ENCODE results near the gene KCNJ11.

GRCh38 chr11:17414317-17414737 lies 25.9 kb upstream of the KCNJ11 start:
- TF ChIP-seq POLR2A (IDR thresholded peaks at IDR 0.05) (no peak), CTCF (IDR thresholded peaks at IDR 0.05) (no peak)
